CD4-positive, alpha-beta T cell treated with Interferon alpha-2 for 1 hour (primary cell): ENCODE results near the gene SYNPR.
"Not testable (repeated sequence)": the region's sequence is repeated elsewhere in the genome, so short reads cannot be mapped to it uniquely, and the experiment has no call there.

Experiments
- DNase-seq, 2 donors: peaks; one replicate each; pipeline ENCODE4 v3.0.0-alpha.2; 2020 to 2022

SYNPR gene

DNA sequence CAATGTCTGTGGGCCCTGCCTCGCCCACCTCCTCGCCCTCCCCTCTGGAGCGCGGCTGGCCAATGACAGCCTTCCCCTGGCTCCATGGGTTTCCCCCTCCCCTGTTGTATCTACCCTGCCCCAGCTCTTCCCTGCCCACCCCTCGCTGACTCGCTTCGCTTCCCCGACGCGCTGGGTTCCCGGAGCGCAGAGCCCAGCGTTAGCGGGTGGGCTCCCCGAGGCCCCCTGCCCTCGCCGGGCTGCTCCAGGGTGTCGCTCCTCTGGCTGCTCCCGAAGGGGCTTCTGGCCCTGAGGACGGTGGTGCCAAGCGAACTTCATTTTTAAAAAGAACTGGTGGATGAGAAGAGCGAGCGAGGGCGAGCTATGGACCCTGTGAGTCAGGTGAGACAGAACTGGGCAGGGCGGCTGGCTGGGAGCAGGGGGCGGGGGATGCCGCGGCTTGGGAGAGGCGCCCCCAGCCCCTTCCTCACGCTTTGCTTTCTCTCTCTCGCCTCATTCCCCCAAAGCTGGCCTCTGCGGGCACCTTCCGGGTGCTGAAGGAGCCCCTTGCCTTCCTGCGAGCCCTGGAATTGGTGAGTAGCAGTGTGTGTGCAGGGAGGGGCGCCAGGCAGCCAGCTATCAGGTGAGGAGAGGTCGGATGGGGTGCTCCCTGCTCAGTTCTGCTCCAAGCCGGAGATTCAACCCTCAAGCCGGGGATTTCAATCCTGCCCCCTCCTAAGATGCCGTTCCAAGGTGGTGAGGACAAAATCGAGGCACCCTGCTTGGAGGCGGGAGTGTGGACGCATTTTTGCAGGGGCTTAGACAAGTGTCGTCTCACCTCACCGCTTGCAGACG, at the start of gene SYNPR:
Gene SYNPR, plus strand, starts transcription at position 138 of the 834 bp plus-strand sequence.
- no peak for DNase-seq

DNA sequence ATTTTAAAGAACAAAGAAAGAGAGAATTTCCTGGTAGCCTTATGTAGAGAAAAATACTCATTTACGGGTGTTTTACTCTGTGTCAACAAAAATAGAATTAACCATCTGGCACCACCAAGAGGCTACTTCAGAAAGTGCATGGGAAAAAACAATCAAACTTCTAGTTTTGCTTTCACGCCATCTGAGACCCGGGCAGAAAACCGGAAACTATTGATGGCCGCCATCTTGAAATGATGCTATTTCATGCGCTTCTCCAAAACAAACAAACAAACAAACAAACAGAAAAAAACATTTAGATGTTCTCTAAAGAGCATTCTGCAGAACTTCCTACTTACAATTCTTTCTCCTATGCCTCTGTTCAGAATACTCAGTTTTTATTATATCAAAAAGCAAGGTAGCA, 49.4 kb upstream of the SYNPR start:
- no peak for DNase-seq

DNA sequence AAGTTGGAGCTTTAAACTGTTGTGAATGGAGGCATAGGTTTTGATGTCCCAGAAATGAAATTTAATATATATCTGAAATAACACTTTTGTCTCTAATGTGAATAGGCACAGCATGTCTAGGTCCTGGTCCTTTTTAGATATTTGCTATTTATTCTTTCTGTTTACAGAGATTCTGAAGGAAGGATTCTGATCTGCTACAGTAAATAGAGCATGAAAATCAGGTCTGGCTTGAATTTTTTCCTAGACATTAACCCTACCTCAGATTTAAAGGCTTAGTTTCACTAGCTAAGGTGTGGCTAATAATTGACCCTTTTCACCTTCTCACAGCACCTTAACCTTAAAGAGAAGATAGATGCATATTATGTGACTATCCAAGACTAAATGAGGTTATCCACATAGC, 48.0 kb upstream of the SYNPR start:
- no peak for DNase-seq

DNA sequence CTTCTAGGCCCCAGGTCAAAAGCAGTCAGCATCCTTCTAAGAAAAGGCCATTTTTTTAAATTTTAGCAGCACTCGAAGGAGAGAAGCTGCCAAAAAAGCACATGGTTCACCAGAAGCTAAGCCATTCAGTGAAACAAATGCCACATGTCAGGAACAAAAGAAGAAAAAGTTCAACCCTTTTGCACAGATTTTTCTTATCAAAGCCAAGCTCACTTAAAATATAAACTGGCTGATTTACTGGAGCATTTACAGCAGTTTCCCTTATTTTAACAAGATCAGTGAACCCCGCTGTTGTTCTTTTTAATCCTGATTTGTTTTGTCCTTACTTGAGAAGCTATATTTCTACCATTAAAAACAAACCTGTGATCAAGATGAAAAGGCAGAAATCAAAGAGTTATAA, 46.5 kb upstream of the SYNPR start:
- DNase-seq: no peak

DNA sequence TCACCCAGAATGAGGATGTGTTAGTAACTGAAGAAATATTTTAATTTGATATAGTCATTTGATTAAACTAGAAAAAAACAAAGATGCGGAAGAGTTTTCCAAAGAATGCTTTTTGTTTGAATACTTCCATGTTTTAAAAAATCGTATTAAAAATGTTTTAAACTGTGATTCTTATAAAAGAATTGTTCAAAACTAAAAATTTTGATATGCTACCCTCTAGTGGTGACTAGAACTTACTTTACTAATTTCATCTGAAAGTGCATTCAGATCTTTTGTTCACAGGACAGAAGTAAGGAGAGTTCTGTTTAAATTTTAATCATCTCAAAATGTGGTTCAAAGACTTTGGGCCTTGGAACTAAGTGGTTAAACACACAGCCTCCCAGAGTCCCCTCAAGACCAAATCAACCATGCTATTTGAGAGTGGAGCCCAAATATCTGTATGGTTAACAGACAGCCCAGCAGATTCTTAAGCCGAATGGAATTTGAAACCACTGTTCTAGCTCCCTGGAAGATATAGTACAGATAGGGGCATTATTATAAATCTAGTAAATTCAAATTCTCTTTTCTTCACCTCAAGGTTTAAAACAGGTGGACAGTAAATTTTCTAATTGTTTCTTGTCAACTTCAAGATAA, 45.2 kb upstream of the SYNPR start:
- DNase-seq: no peak

DNA sequence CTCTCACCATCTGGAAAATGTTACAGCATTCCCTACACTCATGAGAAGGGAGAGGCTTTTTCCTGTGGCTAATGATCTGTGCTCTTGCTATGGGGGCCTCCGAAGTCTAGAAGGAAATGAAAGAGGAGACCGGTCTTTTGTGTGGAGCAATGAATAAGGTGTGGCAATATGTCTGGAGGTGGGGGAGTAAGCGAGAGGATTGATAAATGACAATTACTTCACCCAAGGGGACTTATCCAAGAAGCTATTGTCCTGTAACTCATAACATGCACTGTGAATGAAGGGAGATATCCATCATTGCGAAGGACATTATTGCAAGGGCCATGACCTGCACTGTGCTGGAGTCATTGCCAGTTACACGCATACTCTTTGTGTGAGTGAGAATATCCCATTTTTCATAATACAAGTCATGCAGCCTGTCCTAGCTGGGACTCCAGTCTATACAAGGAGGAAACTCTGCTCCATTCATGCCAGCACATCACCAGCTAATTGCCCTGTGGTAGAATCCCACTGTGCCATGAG, 37.7 kb upstream of the SYNPR start:
- no peak for DNase-seq

DNA sequence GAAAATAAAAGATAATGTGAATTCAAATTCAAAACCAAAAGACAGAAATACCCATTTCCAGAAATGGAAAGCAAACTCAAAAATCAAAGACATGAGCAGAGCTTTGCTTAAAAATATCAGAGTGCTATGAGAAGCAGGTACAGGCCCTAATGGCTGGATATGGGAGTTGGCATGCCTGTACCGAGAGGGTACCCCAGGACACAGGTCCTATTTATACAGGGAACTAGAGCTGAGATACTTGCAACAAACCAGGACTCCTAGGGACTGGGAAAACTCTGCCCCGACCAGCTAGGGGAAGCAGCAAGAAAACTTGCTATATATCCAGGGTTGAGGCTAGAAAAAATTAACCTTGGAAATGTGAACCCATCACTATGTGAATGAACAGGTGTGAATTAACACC, 36.0 kb upstream of the SYNPR start:
- DNase-seq: no peak

DNA sequence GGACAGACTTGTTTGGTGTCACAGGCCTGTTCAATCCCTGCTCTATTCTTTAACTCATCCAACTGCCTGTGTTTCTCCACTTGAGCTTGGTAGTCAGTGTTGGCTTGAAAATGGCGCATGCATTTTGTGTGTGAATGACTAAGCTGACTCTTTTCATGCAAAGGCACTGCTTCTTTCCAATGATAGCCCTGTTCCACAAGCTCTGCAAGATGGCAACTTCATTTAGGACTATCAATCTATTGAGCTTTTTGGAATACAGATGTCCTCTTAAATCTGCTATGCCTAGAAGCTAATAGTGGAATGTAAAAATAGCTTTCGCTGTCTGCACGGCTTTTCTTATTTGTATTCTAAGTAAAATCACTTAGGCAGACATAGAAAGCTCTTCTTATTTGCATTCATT, 33.6 kb upstream of the SYNPR start:
- DNase-seq: no peak

DNA sequence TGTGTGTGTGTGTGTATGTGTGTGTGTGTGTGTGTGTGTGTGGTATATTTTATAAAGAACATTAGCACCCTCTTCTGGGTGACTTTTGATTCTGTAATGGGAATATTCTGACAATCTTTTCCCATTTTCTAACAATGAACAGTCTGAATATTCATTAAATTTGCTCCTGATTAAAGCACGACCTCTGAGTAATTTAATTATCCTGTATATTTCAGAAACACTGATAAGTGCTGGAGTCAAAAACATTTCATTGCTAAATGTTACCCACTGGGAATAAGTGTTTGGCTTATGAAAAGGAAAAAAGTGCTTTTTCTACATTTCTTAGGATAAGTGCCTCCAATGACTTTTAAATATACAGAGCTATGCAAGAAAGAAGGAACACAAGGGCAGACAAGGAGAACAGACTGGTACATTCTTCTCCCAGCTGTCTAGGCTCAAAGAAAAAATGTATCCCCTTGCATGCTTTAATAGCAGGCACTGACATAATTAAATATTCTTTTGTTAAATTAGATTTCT, 32.3 kb upstream of the SYNPR start:
- DNase-seq: no peak

DNA sequence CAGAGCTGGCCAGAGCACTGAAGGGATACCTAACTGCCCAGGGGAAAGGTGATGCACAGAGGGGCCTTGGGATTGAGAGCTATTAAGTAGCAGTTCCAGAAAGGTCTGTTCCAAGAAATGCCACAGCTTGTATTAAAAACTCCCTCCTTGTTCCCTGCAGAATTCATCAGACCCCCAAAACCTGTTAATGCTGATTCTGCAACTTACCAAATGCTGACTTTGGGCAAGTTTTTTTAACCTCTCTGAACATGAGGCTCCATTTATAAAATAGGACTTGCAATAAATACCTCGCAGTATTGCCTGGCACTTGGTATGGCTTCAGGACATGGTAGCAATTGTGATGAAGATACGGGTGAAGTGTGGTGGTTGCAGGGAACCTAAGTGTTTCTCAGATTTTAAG, 30.1 kb upstream of the SYNPR start:
- DNase-seq: no peak

DNA sequence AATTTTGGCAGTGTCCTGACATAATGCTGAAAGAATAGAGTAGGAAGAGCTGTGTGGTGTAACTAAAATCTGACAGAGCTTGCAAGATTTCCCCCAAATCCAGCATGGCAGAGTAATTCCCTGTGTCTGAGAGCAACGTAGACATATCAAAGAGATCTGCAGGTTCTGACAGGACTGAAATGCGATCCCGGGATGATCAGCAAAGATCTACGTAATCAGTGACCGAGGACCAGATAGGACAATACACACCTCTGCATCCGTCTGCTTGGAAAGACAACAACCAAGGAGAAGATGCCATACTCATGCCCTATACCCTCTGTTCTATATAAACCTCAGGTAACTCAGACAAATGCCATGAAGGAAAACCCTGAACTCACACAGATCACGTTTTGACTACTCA, 26.6 kb upstream of the SYNPR start:
- no peak for DNase-seq

DNA sequence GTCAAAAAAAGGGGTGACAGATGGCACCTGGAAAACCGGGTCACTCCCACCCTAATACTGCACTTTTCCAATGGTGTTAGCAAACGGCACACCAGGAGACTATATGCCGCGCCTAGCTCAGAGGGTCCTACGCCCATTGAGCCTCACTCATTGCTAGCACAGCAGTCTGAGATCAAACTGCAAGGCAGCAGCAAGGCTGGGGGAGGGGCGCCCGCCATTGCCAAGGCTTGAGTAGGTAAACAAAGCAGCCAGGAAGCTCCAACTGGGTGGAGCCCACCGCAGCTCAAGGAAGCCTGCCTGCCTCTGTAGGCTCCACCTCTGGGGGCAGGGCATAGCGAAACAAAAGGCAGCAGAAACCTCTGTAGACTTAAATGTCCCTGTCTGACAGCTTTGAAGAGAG, 22.3 kb upstream of the SYNPR start:
- not testable (repeated sequence) for DNase-seq

DNA sequence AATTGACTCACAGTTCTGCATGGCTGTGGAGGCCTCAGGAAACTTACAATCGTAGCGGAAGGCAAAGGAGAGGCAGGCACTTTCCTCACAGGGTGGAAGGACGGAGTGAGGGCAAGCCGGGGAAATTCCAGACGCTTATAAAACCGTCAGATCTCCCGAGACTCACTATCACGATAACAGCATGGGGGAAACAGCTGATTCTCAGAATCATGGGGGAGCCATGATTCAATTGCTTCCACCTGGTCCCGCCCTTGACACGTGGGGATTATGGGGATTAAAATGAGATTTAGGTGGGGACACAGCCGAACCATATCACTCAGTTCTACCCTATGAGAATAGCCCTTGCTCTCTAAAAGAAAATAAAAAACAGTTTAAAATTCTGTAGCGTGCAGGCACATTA, 13.4 kb upstream of the SYNPR start:
- DNase-seq: no peak

DNA sequence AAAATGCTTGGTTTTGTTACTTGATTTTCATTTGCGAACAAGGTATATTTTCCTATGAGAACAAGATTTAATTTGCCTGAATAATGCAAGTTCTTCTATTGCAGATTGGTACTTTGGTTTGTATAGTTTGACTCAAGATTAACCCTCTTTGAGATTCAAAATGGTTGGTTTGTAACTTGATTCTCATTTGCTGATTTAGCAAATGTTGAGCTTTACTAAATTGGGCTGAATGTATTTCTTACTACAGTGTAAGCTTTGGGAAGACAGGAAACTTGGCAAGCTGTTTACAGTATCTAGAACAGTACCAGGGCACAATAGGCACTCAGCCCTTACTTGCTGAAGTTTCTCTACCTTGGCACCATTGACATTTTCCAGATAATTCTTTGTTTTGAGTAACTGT, 3.7 kb upstream of the SYNPR start:
- DNase-seq: no peak

DNA sequence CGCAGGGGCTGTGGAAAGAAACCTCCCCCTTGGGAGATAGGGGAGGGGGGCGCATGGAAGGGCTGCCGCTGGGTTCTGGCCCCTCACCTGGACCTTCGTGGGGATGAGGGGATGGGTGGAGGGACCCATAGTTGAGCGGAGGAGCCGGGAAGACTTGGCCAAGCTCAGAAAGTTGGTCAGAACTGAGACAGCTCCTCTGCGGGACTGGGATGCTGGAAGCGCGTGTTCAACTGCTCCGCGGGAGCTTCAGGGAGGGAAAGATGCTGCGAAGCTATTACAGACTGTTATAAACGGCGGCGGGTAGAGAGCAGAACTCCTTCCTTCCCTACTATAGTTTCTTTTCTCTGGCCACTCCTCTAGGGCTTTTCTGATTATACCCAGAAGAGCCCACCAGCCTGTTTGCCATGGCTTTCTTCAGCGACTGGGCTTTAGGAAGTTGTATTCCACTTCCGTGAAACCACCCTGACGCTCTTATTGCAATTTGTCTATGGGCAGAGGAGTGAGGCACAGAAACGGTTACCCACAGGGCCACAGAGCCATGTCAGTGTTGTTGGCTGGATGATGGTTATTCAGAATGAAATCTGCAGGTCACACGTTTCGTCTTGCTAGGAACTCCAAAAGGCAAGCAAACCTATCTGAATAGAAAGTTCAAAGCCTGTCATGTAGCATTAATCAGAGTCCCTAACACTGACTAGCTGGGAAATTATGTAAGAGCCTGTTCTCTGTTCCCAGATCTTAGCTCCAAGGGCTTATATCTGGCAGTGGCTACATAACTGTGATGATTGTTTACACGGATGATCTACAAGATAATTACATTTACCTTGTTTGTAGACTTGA, 1.1 kb downstream of the SYNPR start:
- DNase-seq: no peak

DNA sequence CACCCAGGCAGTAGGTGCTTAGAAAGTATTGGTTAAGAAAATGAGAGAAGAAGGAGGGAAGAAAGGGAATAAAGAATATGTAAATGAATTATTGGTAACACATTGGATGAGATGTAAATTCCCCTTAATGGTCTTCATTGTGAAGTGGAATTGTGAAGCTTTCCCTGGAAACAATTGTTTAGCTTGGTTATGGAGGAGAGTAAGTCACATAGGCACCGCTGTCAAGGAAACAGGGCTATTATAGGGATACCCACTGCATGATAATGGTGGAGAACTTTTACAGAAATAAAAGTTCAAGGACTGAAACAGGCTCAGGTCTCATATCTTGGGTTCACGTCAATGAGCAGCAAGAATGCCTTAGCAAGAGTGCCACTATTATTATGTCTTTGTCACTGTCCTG, 9.5 kb downstream of the SYNPR start:
- no peak for DNase-seq

DNA sequence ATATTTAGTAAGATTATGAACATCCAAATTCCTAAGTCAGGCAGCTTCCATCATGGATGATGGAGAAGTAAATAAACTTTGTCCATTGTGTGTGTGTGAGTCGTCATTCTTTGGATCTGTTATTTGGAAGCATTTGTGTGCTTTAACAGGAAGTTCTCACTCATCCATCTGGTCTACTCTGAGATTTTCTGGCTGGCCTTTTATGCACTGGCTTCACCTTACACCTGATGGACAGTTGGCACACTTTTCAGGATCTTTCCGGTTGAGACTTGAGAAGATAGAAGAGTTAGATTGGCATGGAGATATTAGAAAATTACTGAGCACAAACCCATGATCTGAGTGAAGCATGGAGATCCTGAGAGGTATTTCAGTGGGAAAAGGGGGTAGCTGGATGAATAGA, 12.6 kb downstream of the SYNPR start:
- no peak for DNase-seq

DNA sequence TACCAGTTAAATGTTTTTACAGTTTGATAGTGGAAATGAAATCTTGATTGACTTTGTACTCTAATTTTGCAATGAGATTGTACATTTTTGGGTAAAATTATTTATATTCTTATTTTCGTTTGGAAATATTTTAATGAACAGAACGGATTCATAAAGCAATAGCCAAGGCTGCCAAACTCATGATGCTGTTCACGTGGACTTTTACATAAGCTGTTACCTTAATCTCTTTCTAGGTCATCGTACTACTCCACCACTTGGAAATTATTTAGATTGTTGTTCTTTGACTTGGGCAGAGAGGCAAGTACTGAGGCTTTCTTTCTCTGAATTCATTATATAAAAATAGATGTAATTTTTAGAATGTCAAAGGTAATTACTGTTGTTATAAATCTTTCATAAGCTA, 16.2 kb downstream of the SYNPR start:
- DNase-seq: no peak

DNA sequence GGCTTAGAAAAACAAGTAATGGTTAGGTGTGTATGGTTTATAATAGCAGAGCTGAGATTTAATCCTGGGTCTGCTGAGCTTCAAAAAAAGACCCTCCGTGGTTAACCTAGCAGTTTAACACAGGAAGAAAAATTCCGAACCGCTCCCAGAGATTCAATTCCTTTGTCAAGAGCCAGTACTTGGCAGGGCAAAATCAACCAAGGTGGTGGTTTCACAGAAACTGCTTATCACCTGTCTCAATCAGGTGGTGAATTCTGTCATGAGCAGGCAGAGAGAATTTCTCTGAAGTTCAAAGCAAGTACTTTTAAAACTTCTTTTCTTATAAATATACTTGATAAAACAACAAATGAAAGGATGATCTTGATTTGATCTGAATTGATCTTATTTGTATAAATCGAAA, 17.2 kb downstream of the SYNPR start:
- DNase-seq: no peak

DNA sequence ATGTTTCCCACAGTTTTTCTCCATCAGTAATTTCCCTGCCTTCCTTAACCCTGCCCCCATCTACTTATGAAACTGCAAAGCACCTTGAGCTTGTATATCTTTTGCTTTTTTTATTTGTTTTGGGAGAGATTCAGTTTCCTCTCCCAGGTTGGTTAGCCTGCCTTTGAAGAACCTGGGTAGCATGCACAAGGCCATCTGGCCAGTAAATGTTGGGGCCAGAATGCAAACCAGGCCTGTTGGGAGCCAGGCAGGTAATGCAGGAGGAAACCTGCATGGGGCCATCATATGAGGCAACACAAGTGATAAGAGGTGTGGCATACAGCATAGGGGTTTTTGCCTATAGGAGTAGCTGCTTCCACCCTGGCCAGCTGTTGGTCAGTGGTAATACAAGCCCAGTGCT, 17.7 kb downstream of the SYNPR start:
- no peak for DNase-seq

DNA sequence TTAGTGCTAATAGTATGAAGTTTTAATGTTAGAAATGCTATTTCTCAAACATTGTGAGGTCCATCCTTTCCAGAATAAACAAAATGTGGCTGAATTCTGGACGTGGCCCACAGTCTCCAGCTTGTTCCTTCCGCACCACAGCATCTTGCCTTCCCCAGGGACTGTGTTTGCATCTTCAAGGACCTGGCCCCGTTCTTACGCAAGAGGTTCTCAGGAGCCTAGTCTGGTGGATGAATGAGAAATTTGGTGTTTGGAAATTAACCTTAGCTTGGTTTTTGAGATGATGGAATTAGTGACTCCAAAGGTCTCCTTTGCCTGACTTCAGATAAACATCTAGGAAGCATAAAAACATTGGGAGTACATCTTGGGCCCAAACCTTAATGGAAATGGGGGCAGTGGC, 18.1 kb downstream of the SYNPR start:
- DNase-seq: no peak

DNA sequence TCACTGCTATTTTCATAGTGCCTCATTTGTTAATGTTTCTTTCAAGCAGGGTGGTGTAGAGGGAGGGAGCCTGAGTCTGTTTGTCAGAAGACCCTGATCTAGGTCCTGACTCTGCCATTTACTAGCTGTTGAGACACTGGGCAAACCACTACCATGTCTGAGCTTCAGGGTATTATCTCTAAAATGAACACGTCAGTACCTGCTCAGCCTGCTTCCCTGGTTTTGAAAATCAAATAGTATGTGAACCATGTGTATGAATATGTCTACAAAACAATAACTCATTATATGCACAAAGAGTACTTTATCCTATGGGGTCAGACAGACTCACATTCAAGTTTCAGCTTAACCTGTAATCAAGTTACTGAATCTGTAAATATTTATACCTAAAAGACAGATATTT, 25.1 kb downstream of the SYNPR start:
- no peak for DNase-seq

DNA sequence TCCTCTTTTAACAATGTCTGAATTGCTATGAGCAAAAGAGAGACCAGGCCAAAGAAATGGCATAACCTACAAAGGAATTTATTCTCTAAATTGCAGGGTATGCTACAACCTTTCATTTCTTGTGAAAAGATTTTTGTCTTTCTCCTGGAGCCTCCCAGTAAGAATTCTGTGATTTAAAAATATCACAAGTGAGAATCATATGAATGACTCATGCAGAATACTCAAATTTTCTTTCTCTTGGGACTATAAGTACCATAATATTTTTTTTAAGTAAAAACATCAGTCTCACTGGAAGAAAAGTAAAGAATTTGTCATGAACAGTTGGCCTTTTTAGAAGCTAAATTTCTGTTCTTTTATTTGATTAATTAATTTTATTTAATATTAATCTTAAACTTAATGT, 26.3 kb downstream of the SYNPR start:
- DNase-seq: no peak
